GM21786 (cell line): ENCODE results near the gene PVALEF.

ENCODE experiments used
- ATAC-seq: cut with Tn5 transposase; IDR thresholded peaks from one replicate; pipeline ENCODE4 v1.9.1; 2021; ENCODE audit not compliant: unreplicated experiment

The PVALEF gene

GRCh38 chr17:81180836-81181810 lies 15.8 kb downstream of the PVALEF start:
- no peak for ATAC-seq

- ATAC-seq = no peak
These were observed 16.5 kb downstream of the PVALEF start for GRCh38 chr17:81181811-81182185.

- no peak for ATAC-seq
These were observed 17.3 kb downstream of the PVALEF start for GRCh38 chr17:81182596-81182995.

- no peak for ATAC-seq
These were observed 18.0 kb downstream of the PVALEF start for GRCh38 chr17:81183316-81183715.

- ATAC-seq = no peak
These were observed 18.5 kb downstream of the PVALEF start for GRCh38 chr17:81183807-81184206.

GRCh38 chr17:81184555-81184954 lies 19.2 kb downstream of the PVALEF start:
- ATAC-seq = no peak

GRCh38 chr17:81186203-81186602 lies 20.9 kb downstream of the PVALEF start:
- no peak for ATAC-seq

GRCh38 chr17:81187120-81187519 lies 21.8 kb downstream of the PVALEF start:
- ATAC-seq = no peak

GRCh38 chr17:81187586-81188490 lies 22.5 kb downstream of the PVALEF start:
- no peak for ATAC-seq

- ATAC-seq = no peak
These were observed 23.2 kb downstream of the PVALEF start for GRCh38 chr17:81188491-81188840.

GRCh38 chr17:81189016-81189415 lies 23.7 kb downstream of the PVALEF start:
- ATAC-seq = no peak

- ATAC-seq = no peak
These were observed 24.6 kb downstream of the PVALEF start for GRCh38 chr17:81189670-81190530.

- no peak for ATAC-seq
These were observed 25.3 kb downstream of the PVALEF start for GRCh38 chr17:81190591-81190990.

- no peak for ATAC-seq
These were observed 25.8 kb downstream of the PVALEF start for GRCh38 chr17:81191116-81191515.

GRCh38 chr17:81191646-81192045 lies 26.3 kb downstream of the PVALEF start:
- no peak for ATAC-seq

- no peak for ATAC-seq
These were observed 27.2 kb downstream of the PVALEF start for GRCh38 chr17:81192386-81193050.

- no peak for ATAC-seq
These were observed 27.7 kb downstream of the PVALEF start for GRCh38 chr17:81193051-81193410.

- no peak for ATAC-seq
These were observed 28.3 kb downstream of the PVALEF start for GRCh38 chr17:81193470-81194224.

GRCh38 chr17:81194225-81194760 lies 29.0 kb downstream of the PVALEF start:
- ATAC-seq = no peak
